Superior temporal gyrus (tissue), 1 donor: ENCODE measurements around the gene PRSS22.

Experiments used
- DNase-seq: peaks from one replicate; pipeline ENCODE4 v3.0.0-alpha.2; 2016; ENCODE audit errors: extremely low spot score

Gene PRSS22

DNA sequence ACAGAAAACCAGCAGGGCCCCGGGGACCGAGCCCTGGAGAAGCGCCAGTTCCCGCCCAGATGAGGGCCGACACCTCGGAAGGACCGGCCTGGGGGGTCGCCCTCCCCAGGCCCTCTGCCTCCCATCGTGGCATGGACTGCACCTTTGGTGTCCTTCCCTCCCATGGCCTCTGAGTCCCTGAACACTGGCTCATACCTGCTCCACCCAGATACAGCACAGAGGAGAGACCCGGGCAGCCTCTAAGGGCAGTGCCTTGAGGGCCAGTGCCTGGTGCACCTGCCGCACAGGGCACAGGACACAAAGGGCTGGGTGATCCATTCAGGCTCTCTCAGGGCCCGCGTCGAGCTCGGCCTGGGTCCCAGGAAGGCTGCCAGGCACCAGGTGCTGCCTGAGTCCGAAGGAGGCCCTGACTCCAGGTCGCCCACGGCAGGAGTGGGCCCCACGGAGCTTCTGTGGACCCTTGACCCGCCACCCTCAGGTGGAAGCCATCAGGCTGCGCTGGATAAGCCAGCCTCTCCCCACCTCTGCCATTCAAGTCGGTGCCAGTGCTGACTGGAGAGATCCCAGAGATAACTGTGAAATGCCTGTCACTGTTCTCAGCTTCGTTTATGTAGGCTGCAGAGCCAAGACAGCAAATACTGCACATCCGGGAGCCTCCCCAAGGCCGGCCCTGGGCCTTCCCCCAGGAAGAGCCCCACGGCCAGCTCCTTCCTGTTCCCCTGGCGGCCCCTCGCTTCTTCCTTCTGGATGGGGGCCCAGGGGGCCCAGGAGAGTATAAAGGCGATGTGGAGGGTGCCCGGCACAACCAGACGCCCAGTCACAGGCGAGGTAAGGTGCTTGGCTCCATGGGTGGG, 28.2 kb downstream of the PRSS22 start, which contains the start of gene ZG16B:
TSS of gene ZG16B (plus strand) at position 803 of the 854 bp plus-strand sequence. CDS start 139 bp downstream, outside the sequence.
- DNase-seq: no peak

DNA sequence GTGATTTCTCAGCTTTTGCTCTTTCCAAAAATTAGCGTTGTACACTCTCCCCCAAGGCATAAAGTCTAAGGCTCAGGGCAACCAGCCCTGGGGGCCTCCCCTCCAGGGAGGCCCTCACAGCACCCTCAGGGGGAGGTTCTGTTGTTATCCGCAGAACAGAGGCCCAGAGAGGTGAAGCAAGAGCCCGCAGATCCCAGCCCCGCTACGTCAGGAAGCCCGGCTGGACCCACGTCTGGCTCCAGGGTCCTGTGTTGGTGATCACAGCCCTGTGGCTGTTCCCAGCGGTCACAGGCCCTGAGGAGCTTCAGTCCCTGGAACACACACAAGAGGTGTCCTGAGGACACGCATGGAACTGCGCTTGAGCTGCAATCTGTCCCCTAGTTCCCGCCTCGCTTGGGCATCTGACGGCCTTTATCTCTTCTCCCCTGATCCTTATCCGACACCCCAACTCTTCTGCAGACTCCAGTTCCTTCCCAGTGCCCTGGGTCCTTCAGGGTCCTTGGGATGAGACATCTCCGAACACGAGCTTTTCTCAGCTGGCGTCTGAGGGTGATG, 29.0 kb downstream of the PRSS22 start:
- no peak for DNase-seq

DNA sequence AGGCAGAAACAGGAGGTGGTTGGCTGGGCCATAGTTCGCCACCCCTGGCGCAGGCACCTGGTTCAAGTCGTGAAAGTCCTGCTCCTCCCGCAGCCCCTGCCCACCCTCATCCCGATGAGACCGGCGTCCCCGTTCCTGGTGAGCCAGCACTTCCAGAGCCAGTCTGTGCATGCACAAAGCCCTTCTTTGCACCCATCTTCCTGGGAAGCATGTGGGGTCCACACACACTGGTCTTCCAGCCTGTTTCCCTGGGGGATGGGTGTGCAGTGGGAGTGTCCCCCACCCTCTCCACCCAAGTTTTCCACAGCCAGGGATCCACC, 29.5 kb downstream of the PRSS22 start:
- no peak for DNase-seq

DNA sequence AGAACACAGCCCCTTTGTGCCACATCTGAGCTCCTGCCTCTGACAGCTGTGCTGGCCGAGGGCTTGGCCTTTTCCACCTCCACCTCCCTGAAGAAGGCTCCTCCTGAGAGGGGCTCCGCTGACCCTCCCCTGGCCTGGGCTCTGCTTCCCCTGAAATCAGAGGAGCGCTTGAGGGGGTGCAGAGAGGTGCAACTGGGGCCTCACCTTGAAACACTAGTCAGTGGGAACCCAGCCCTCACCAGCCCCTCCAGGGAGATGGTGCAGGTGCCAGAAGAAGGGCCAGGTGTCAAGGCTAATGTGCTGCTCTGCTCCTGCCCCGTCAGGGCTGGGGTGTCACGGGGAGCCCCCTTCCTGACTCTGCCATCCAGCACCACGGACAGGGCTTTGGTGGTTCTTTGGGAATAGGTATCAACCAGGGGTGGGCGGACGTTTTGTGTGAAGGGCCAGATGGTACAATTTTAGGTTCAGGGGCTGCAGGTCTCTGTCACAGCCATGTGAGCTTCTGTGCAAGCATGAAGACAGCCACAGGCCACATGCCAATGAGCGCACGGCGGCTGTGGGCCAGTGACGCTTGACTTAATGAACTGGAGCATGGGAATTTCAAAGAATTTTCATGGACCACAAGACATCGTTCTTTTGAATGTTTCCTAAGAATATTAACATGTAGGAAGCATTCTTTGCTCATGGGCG, 30.0 kb downstream of the PRSS22 start:
- DNase-seq: no peak

GRCh38 chr16:2827374-2827791, 30.6 kb downstream of the PRSS22 start:
- DNase-seq: no peak

- DNase-seq: no peak
Observed at GRCh38 chr16:2826591-2827373, 31.2 kb downstream of the PRSS22 start.

- no peak for DNase-seq
Observed at GRCh38 chr16:2825906-2826305, 32.1 kb downstream of the PRSS22 start.

DNA sequence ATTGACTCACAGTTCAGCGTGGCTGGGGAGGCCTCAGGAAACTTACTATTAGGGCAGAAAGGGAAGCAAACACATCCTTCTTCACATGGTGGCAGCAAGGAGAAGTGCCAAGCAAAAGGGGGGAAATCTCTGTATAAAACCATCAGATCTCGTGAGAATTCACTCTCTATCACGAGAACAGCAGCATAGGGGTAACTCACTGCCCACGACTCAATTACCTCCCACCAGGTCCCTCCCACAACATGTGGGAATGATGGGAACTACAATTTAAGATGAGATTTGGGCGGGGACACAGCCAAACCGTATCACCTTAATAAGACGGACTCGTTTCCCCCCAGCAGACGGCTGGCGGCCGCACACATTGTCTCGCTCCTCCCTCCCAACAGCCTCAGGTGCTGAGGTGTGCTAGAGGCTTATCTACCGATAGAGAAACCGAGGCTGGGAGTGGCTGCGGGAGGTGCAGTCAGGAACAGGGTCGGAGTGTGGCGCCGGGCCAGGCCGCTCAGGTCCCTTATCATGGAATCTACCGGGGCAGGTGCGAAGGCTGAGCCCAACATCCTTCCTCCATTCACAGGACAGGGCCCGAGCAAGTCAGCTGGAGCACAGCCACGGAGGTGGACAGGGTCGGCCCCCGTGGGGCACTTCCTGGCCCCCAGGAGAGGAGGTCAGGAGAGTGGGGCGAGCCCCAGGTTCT, 32.8 kb downstream of the PRSS22 start:
- DNase-seq: no peak

DNA sequence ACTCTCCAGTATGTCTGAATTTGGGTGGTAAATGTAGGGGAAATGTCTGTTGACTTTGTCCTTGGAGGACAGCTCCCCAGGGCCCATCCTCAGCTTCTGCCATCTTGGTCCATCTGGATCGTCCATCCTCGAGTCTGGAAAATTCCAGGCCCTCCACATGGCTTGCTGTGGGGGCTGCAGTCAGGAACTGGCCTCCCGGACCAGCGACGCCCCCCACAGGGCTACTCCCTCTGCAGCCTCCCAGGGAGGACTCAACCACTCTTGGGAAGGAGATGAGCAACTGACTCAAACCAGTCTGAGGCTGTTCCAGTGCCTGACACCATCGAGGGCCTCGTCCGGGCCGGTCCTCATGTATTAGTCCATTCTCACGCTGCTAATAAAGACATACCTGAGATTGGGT, 33.3 kb downstream of the PRSS22 start:
- no peak for DNase-seq

DNA sequence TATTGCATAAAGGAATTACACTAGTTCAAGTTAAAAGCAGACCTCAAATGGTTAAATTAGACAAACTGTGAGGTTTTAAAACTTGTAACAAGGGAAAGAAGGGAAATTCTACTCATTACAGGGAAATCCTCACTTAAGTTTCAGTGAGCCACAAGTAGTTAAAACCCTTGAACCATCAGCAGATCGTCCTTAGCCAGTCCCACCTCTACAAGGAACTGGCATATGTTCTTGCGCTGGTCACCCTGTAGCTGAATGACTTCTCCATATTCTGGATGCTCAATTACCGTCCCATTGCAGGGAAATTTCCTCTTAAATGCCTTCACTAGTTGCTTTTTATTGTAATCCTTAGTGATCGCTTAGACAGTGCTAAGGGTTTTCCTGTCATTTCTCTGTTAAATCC, 35.5 kb downstream of the PRSS22 start:
- DNase-seq: no peak

- no peak for DNase-seq
Observed at GRCh38 chr16:2822158-2822495, 35.8 kb downstream of the PRSS22 start.

- DNase-seq: no peak
Observed at GRCh38 chr16:2821487-2822157, 36.3 kb downstream of the PRSS22 start.

- DNase-seq: no peak
Observed at GRCh38 chr16:2820836-2821486, 37.0 kb downstream of the PRSS22 start.

GRCh38 chr16:2819939-2820835, 37.8 kb downstream of the PRSS22 start:
- no peak for DNase-seq

DNA sequence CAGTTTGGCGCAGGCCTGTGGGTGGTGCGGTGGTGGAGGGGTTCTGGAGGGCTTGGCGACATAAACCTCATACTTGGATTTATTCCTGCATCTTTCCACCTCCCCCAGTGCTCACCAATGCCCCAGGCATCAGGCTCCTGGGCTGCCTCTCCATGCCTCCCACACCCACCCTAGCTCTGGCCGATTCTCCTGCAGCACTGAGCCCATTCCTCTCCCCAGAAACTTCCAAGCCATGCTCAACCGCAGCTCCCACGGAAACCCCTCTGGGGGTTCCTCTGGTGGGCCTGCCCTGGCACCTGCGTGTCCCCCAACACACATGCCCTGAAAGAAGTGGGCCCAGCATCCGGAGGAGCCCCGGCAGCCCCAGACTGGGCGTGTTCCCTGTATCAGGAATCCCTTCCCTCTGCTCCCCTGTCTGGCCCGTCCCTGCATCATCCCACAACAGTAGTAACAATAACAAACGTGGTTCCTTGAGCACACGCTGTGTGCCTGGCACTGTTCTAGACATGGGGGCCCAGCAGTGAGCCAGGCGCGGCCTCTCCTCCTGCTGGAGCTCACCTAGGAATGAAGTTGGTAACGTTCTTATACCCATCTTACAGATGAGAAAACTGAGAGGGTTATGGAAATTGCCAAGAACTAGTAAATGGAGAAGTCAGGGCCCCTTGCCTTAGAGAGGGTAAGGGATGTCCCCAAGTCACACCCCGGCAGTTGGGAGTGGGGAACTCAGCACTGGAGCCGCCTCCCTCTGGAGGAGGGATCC, 38.6 kb downstream of the PRSS22 start:
- no peak for DNase-seq

- DNase-seq: no peak
Observed at GRCh38 chr16:2818272-2818876, 39.6 kb downstream of the PRSS22 start.

- no peak for DNase-seq
Observed at GRCh38 chr16:2817340-2818271, 40.4 kb downstream of the PRSS22 start.
